Panc1 (cell line): ENCODE results near the gene SGCG. TPM values are rescaled to one million over a fixed set of nuclear protein-coding genes. Genes with fewer than 3 reads are reported as not detected.

Experiments used
- ATAC-seq: fragments of 200-7000 bp; cut with Tn5 transposase; 2 replicates; pipeline ENCODE4 v1.9.1; 2020; ENCODE audit warnings: mild to moderate bottlenecking, moderate library complexity
- BruUV-seq: library from RNA; stranded (reverse); fragments of 400-500 nt; replicated peaks from 2 replicates; lab custom pipeline; 2021; lab: Mats Ljungman, UMichigan
- CTCF ChIA-PET: fragments of 300-600 bp; sonication (Branson Sonifier 250); formaldehyde crosslinking; loops from one replicate; lab custom pipeline; 2022; ENCODE audit warnings: antibody characterized with exemption; lab: Charles Lee
- POLR2A ChIA-PET: fragments of 300-600 bp; sonication (Branson Sonifier 250); formaldehyde crosslinking; loops from one replicate; lab custom pipeline; 2022; ENCODE audit warnings: antibody characterized with exemption; lab: Charles Lee
- DNase-seq: peaks from one replicate; pipeline ENCODE4 v3.0.0-alpha.2; 2010; ENCODE audit warnings: low read depth, low spot score
- H3K27ac ChIP-seq: 2 replicates; pipeline ENCODE4 v1.5.1; 2011; ENCODE audit warnings: mild to moderate bottlenecking, low read length, inconsistent platforms
- H3K27me3 ChIP-seq: fragments of 200-500 bp; sonication (Bioruptor generic); 2 replicates; pipeline ENCODE4 v1.6.0; 2014; ENCODE audit warnings: low read length, inconsistent platforms; ENCODE audit not compliant: control insufficient read depth, insufficient read depth
- H3K36me3 ChIP-seq: fragments of 200-500 bp; sonication (Bioruptor generic); 2 replicates; pipeline ENCODE4 v1.5.1; 2014; ENCODE audit warnings: inconsistent platforms, mild to moderate bottlenecking, low read length, moderate library complexity; ENCODE audit not compliant: control insufficient read depth, insufficient read depth
- H3K4me1 ChIP-seq: 2 replicates; pipeline ENCODE4 v1.5.1; 2011; ENCODE audit warnings: inconsistent platforms, mild to moderate bottlenecking, low read length, moderate library complexity; ENCODE audit not compliant: control insufficient read depth, insufficient read depth
- H3K4me3 ChIP-seq, 2 experiments: 2 replicates each; pipeline ENCODE4 v1.5.1; 2011 to 2012; ENCODE audit warnings: low read depth in 2 of 2, low read length in 2 of 2, mild to moderate bottlenecking in 2 of 2, inconsistent platforms in 1 of 2, moderate library complexity in 1 of 2
- H3K9me3 ChIP-seq: fragments of 200-500 bp; sonication (Bioruptor generic); 2 replicates; pipeline ENCODE4 v1.5.1; 2014; ENCODE audit warnings: low read depth, mild to moderate bottlenecking, inconsistent platforms, low read length, moderate library complexity; ENCODE audit not compliant: control insufficient read depth, insufficient read depth
- CTCF ChIP-seq: fragments of 450-650 bp; IDR thresholded peaks from 2 replicates; pipeline ENCODE4 v1.5.1; 2017; ENCODE audit warnings: mild to moderate bottlenecking
- POLR2AphosphoS5 ChIP-seq: IDR thresholded peaks from 2 replicates; pipeline ENCODE4 v1.6.1; 2012; ENCODE audit warnings: mild to moderate bottlenecking, low read depth, low read length, moderate library complexity
- REST ChIP-seq, 2 experiments: IDR thresholded peaks; 2 replicates each; pipeline ENCODE4 v1.6.1; 2011 to 2012; ENCODE audit warnings: low read depth in 2 of 2, control low read depth in 1 of 2, low read length in 1 of 2, mild to moderate bottlenecking in 1 of 2, moderate library complexity in 1 of 2; ENCODE audit not compliant: insufficient read depth in 1 of 2
- SIN3A ChIP-seq: IDR thresholded peaks from 2 replicates; pipeline ENCODE4 v1.6.1; 2012; ENCODE audit warnings: low read depth, mild to moderate bottlenecking, low read length, moderate library complexity, borderline replicate concordance; ENCODE audit not compliant: insufficient read depth
- TCF7L2 ChIP-seq: IDR thresholded peaks from 2 replicates; pipeline ENCODE4 v1.6.1; 2011; ENCODE audit warnings: mild to moderate bottlenecking, low read depth, low read length, inconsistent platforms
- in situ Hi-C: cut with HindIII; loops from 2 replicates; pipeline ENCODE4 v1.10.0; 2016; ENCODE audit warnings: low sequenced_read_pairs, low pct_unique_long_range_greater_than_20kb
- intact Hi-C: fragments of 100-400 bp; cut with micrococcal nuclease; formaldehyde crosslinking; loops from one replicate; pipeline ENCODE4 v1.10.0; 2022; ENCODE audit not compliant: unreplicated experiment
- total RNA-seq: library from RNA; stranded (reverse); gene quantifications from one replicate; pipeline ENCODE4 v1.2.1, GENCODE V29; 2021; ENCODE audit not compliant: unreplicated experiment

SGCG gene
- total RNA-seq, 1 experiment from 2014 or later = not detected

GRCh38 chr13:23365652-23366051 is 184.9 kb downstream of the SGCG start:
- in situ Hi-C loops = no loop called here
- POLR2A ChIA-PET = no interaction called here
- no peaks in the 10 kb centered on the region for H3K4me1 ChIP-seq
- no peak for TF ChIP-seq REST (IDR thresholded peaks at IDR 0.05; ENCODE audit: insufficient read depth in 1 of 2, low read depth in 2 of 2, low read length in 1 of 2)
- no peak for TF ChIP-seq TCF7L2
- no peak for TF ChIP-seq CTCF
- no peak for TF ChIP-seq POLR2AphosphoS5
- intact Hi-C loops = no loop called here
- ATAC-seq = no peak
- CTCF ChIA-PET = no interaction called here
- no peak overlapping the region for H3K27ac ChIP-seq
- H3K36me3 ChIP-seq = peaks cover 13% of the 10 kb centered on the region; the same call in 1 of the 2 replicates
- H3K4me3 ChIP-seq = no peak overlapping the region
- no peaks in the 10 kb centered on the region for H3K27me3 ChIP-seq
- H3K9me3 ChIP-seq = no peaks in the 10 kb centered on the region
- DNase-seq = no peak
- BruUV-seq = no TSS peak

GRCh38 chr13:23367907-23368306 is 187.1 kb downstream of the SGCG start:
- TF ChIP-seq SIN3A = no peak
- Histone ChIP-seq H3K27ac (no peak overlapping the region), H3K4me3 (no peak overlapping the region), H3K27me3 (no peaks in the 10 kb centered on the region), H3K9me3 (no peaks in the 10 kb centered on the region), H3K36me3 (peaks cover 16% of the 10 kb centered on the region; the same call in 1 of the 2 replicates), H3K4me1 (peaks cover 4% of the 10 kb centered on the region; the same call in 1 of the 2 replicates)
- BruUV-seq = no TSS peak
- CTCF ChIA-PET = no interaction called here
- intact Hi-C loops (no loop called here), in situ Hi-C loops (no loop called here)
- no peak for ATAC-seq
- DNase-seq = no peak
- POLR2A ChIA-PET = no interaction called here

GRCh38 chr13:23372264-23372906 is 191.6 kb downstream of the SGCG start:
- intact Hi-C loops = no loop called here
- no peak overlapping the region for H3K4me3 ChIP-seq
- no peak overlapping the region for H3K27ac ChIP-seq

More at GRCh38 chr13:23372264-23372906, 191.6 kb downstream of the SGCG start:
- TF ChIP-seq POLR2AphosphoS5 (no peak), TCF7L2 (no peak), CTCF (no peak), SIN3A (no peak), REST (IDR thresholded peaks at IDR 0.05; ENCODE audit: insufficient read depth in 1 of 2, low read depth in 2 of 2, low read length in 1 of 2) (no peak)
- H3K9me3 ChIP-seq = no peaks in the 10 kb centered on the region
- POLR2A ChIA-PET = no interaction called here
- H3K27me3 ChIP-seq = no peaks in the 10 kb centered on the region
- peaks cover 7% of the 10 kb centered on the region; the same call in 1 of the 2 replicates for H3K36me3 ChIP-seq
- BruUV-seq = no TSS peak
- CTCF ChIA-PET = interaction anchor here (0.6 kb wide), 1 partner anchor 576 kb away, joined by 3 read pairs; no protein-coding TSS in a partner anchor
- in situ Hi-C loops = no loop called here
- peaks cover 8% of the 10 kb centered on the region for H3K4me1 ChIP-seq
- ATAC-seq (no peak), DNase-seq (no peak)
